GM10847 (cell line): ENCODE results near the gene MYH15.

Source experiments
- POLR2A ChIP-seq: IDR thresholded peaks from 2 replicates; pipeline ENCODE4 v1.6.1; 2011; ENCODE audit not compliant: insufficient read length; ENCODE audit errors: extremely low read depth

MYH15 gene

GRCh38 chr3:108510496-108510895 lies at the start of gene MYH15:
TSS of gene MYH15 (minus strand) at chr3:108510596. CDS start at chr3:108510530, 66 bp downstream.
- TF ChIP-seq POLR2A = no peak

- TF ChIP-seq POLR2A = no peak
These were observed 45.7 kb upstream of the MYH15 start for GRCh38 chr3:108555966-108556581.

- TF ChIP-seq POLR2A = no peak
These were observed 44.6 kb upstream of the MYH15 start for GRCh38 chr3:108554913-108555571.

- TF ChIP-seq POLR2A = no peak
These were observed 43.8 kb upstream of the MYH15 start for GRCh38 chr3:108554229-108554628.

GRCh38 chr3:108552267-108553159 lies 42.1 kb upstream of the MYH15 start:
- TF ChIP-seq POLR2A = no peak

GRCh38 chr3:108548886-108549285 lies 38.5 kb upstream of the MYH15 start:
- TF ChIP-seq POLR2A = no peak

- no peak for TF ChIP-seq POLR2A
These were observed 37.9 kb upstream of the MYH15 start for GRCh38 chr3:108548304-108548703.

GRCh38 chr3:108546692-108547091 lies 36.3 kb upstream of the MYH15 start:
- no peak for TF ChIP-seq POLR2A

- TF ChIP-seq POLR2A = no peak
These were observed 35.9 kb upstream of the MYH15 start for GRCh38 chr3:108546247-108546646.

- no peak for TF ChIP-seq POLR2A
These were observed 27.7 kb upstream of the MYH15 start for GRCh38 chr3:108538083-108538482.

- TF ChIP-seq POLR2A = no peak
These were observed 18.3 kb upstream of the MYH15 start for GRCh38 chr3:108528459-108529252.

GRCh38 chr3:108527817-108528216 lies 17.4 kb upstream of the MYH15 start:
- no peak for TF ChIP-seq POLR2A

GRCh38 chr3:108527109-108527508 lies 16.7 kb upstream of the MYH15 start:
- no peak for TF ChIP-seq POLR2A

GRCh38 chr3:108525971-108526370 lies 15.6 kb upstream of the MYH15 start:
- no peak for TF ChIP-seq POLR2A

GRCh38 chr3:108525256-108525655 lies 14.9 kb upstream of the MYH15 start:
- no peak for TF ChIP-seq POLR2A
